ENCODE results near the gene MAB21L4. TPM values are rescaled to one million over a fixed set of nuclear protein-coding genes. Genes with fewer than 3 reads are reported as not detected.

The MAB21L4 gene
- total and polyA plus RNA-seq, 2 experiments from 2014 or later, result not detected

- peak overlapping the region; percentile 76 for H2AFZ ChIP-seq
- DNase-seq (ENCODE audit: low spot score) (no peak), ATAC-seq (peak; percentile 11)
- Mint-ChIP-seq H3K27me3 (ENCODE audit: insufficient read depth, low read depth, poor library complexity) (peaks cover 2% of the 10 kb centered on the region), H3K4me3 (peak overlapping the region; percentile 60; the same call in 2 of the 3 replicates), H3K27ac (no peak overlapping the region), H3K9me3 (no peaks in the 10 kb centered on the region), H3K36me3 (ENCODE audit: low read depth) (no peaks in the 10 kb centered on the region), H3K4me1 (0 out of 3 replicates have a peak, but pooled peaks cover 2% of the 10 kb centered on the region)
- H3K27ac ChIP-seq (ENCODE audit: low read depth), result no peak overlapping the region
- no peaks in the 10 kb centered on the region for H3K9me2 ChIP-seq (ENCODE audit: insufficient read depth)
- H3K4me1 ChIP-seq (ENCODE audit: insufficient read depth), result no peaks in the 10 kb centered on the region; the same call in 1 of the 2 replicates
- H3F3A ChIP-seq (replicated peaks; ENCODE audit: low read depth), result 0 out of 2 replicates have a peak, but pooled peaks cover 3% of the 10 kb centered on the region
- H3K36me3 ChIP-seq (ENCODE audit: insufficient read depth), result no peaks in the 10 kb centered on the region
- peak overlapping the region; percentile 57 for H3K4me3 ChIP-seq
- H3K79me2 ChIP-seq (replicated peaks; ENCODE audit: insufficient read depth), result no peaks in the 10 kb centered on the region
- peaks cover 6% of the 10 kb centered on the region; the same call in 1 of the 2 replicates for H3K27me3 ChIP-seq (ENCODE audit: insufficient read depth)
- H4K20me1 ChIP-seq (replicated peaks; ENCODE audit: insufficient read depth), result no peaks in the 10 kb centered on the region
- TF ChIP-seq EZH2 (IDR thresholded peaks at IDR 0.05; ENCODE audit: low read depth, unreplicated experiment), result no peak
- peak overlapping the region; percentile 82 for H3K4me2 ChIP-seq
Measured at GRCh38 chr2:240917009-240917683, 21.2 kb upstream of the MAB21L4 start.

GRCh38 chr2:240916571-240917008 is 20.6 kb upstream of the MAB21L4 start:
- Histone ChIP-seq H3F3A (replicated peaks; ENCODE audit: low read depth) (0 out of 2 replicates have a peak, but pooled peaks cover 3% of the 10 kb centered on the region), H3K27ac (ENCODE audit: low read depth) (no peak overlapping the region), H3K4me1 (ENCODE audit: insufficient read depth) (no peaks in the 10 kb centered on the region; the same call in 1 of the 2 replicates), H3K79me2 (replicated peaks; ENCODE audit: insufficient read depth) (no peaks in the 10 kb centered on the region), H3K9me2 (ENCODE audit: insufficient read depth) (no peaks in the 10 kb centered on the region), H3K27me3 (ENCODE audit: insufficient read depth) (peaks cover 6% of the 10 kb centered on the region; the same call in 1 of the 2 replicates), H3K4me2 (peak overlapping the region; percentile 82), H3K36me3 (ENCODE audit: insufficient read depth) (no peaks in the 10 kb centered on the region), H2AFZ (peak overlapping the region; percentile 76), H3K4me3 (peak overlapping the region; percentile 57), H4K20me1 (replicated peaks; ENCODE audit: insufficient read depth) (no peaks in the 10 kb centered on the region)
- no peaks in the 10 kb centered on the region for H3K9me3 Mint-ChIP-seq
- ATAC-seq (peak; percentile 56), DNase-seq (ENCODE audit: low spot score) (peak; percentile 74)
- no peak overlapping the region for H3K27ac Mint-ChIP-seq
- H3K27me3 Mint-ChIP-seq (ENCODE audit: insufficient read depth, low read depth, poor library complexity), result peaks cover 2% of the 10 kb centered on the region
- H3K4me3 Mint-ChIP-seq, result peak overlapping the region; percentile 60; the same call in 2 of the 3 replicates
- 0 out of 3 replicates have a peak, but pooled peaks cover 2% of the 10 kb centered on the region for H3K4me1 Mint-ChIP-seq
- H3K36me3 Mint-ChIP-seq (ENCODE audit: low read depth), result no peaks in the 10 kb centered on the region
- no peak for TF ChIP-seq NANOG (IDR thresholded peaks at IDR 0.05; ENCODE audit: borderline replicate concordance)
- TF ChIP-seq CTCF (conservative IDR thresholded peaks at IDR 0.05; ENCODE audit: low read depth in 2 of 2), result no peak
- TF ChIP-seq JUNB (IDR thresholded peaks at IDR 0.05; ENCODE audit: unreplicated experiment), result no peak
- TF ChIP-seq EZH2phosphoT487 (IDR thresholded peaks at IDR 0.05; ENCODE audit: unreplicated experiment), result no peak
- no peak for TF ChIP-seq ETS1 (IDR thresholded peaks at IDR 0.05)
- TF ChIP-seq CREB1 (CRISPR knock-in tag; IDR thresholded peaks at IDR 0.05; ENCODE audit: low read depth), result no peak
- no peak for TF ChIP-seq ZNF462 (CRISPR knock-in tag; IDR thresholded peaks at IDR 0.05)
- TF ChIP-seq EZH2 (IDR thresholded peaks at IDR 0.05; ENCODE audit: low read depth, unreplicated experiment), result no peak
- no peak for TF ChIP-seq ZNF114 (CRISPR knock-in tag; IDR thresholded peaks at IDR 0.05)
- TF ChIP-seq ZNF331 (CRISPR knock-in tag; IDR thresholded peaks at IDR 0.05; ENCODE audit: low read depth), result no peak
- no peak for TF ChIP-seq STAT1 (IDR thresholded peaks at IDR 0.05; ENCODE audit: unreplicated experiment)
- no peak for TF ChIP-seq POLR2AphosphoS5 (IDR thresholded peaks at IDR 0.05; ENCODE audit: low read depth)

All from GM23338 (cell line).